GM21390 (cell line): Measurements from ENCODE around the gene ABHD12.

ENCODE experiments used
- ATAC-seq: cut with Tn5 transposase; IDR thresholded peaks from one replicate; pipeline ENCODE4 v1.9.1; 2021; ENCODE audit not compliant: unreplicated experiment

The ABHD12 gene

GRCh38 chr20:25258828-25259227 is 131.8 kb downstream of the ABHD12 start:
- no peak for ATAC-seq

GRCh38 chr20:25258476-25258805 is 132.2 kb downstream of the ABHD12 start:
- no peak for ATAC-seq

DNA sequence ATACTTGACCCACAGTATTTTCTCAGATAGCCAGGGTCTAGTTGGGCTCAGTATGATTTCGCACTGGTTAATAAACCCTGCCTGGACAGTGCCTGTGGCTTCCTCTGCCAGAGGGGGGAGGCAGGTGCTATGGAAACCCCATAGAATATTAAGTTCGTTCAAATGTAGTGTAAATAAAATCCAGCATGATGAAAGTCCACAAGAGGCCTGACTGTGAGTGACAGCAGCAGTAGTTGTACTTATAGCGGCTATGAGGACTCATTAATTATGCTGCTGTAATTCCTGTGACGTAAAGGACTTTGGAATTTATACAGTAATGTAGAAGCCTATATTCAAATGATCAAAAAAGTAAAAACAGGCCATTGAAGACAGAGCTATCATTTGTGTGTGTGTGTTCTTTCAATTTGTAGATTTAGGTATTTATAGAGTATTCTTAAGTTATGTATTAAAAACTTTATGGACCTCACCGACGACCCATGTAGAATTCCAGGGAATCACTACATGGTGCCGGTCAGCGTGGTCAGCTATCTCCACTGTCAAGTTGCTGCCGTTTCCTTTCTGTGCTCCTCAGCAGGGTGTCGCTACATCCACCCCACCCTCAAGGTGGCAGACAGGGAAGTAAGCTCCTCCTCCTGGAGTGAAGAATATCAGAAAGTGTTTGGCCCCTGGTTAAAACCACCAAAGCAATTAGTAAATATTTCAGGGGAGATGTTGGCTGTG is 132.7 kb downstream of the ABHD12 start:
- ATAC-seq = no peak

- no peak for ATAC-seq
Observed at GRCh38 chr20:25257130-25257529, 133.5 kb downstream of the ABHD12 start.

- ATAC-seq = no peak
Observed at GRCh38 chr20:25256226-25256859, 134.3 kb downstream of the ABHD12 start.

GRCh38 chr20:25254986-25255680 is 135.5 kb downstream of the ABHD12 start:
- ATAC-seq = no peak

DNA sequence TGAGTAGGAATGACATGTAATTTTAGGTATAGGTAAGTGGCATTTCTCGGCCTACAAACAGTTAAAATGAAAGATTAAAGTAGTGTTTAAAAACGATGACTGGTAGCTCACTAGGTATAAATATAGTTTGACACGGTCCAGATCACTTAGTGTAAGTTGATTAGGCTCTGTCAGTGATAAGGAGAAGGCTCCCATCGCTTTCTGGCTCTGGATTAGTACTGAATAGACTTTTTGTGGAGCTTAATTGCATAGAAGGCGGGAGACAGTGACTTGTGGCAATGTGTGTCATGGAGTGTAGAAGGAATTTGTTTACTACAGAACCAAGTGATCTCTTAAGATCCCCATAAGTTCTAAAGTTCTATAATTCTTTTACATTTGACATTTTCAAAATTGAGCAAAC is 136.1 kb downstream of the ABHD12 start:
- ATAC-seq = no peak

DNA sequence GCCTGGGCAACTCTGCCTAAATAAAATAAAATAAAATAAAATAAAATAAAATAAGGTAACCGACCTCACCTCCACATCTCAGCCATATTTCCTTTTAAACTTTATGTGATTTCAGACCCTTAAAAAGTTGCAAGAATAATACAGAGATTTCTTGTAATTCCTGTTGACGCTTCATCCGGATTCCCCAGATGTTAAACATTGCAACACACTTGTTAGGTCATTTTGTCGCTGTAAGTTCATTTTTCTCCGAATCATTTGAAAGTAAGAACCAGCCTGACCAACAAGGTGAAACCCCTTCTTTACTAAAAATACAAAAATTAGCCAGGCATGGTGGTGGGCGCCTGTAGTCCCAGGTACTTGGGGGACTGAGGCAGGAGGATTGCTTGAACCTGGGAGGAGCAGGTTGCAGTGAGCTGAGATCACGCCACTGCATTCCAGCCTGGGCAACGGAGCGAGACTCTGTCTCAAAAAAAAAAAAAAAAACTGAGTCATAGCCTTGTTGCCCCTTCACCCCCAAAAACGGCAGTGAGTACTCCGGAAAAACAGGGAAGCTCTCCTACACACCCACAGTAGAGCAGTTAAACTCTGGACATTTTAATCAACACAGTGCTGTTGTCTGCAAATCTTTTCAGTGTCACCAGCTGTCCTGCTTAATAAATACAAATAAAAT is 136.9 kb downstream of the ABHD12 start:
- no peak for ATAC-seq

- no peak for ATAC-seq
Observed at GRCh38 chr20:25252686-25253421, 137.8 kb downstream of the ABHD12 start.

DNA sequence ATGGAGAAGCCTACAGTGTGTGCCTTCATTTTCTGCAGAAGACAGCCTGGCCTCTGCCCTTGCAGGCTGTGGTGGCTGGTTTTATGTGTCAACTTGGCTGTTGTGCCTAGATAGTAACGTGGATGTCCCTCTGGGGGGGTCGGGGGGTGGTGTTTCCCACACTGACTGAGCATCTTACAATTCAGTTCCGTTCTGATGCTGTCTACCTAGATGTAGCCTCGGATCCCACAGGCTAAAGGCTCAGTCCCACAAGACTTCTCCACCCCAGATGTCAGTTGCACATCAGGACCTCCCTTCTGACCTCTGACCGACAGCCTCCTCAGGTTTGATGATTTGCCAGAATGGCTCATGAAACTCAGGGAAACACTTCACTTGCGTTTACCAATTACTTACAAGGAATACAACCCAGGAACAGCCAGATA is 138.4 kb downstream of the ABHD12 start:
- no peak for ATAC-seq

- ATAC-seq = no peak
Observed at GRCh38 chr20:25251558-25251957, 139.1 kb downstream of the ABHD12 start.

- ATAC-seq = no peak
Observed at GRCh38 chr20:25251019-25251418, 139.6 kb downstream of the ABHD12 start.

DNA sequence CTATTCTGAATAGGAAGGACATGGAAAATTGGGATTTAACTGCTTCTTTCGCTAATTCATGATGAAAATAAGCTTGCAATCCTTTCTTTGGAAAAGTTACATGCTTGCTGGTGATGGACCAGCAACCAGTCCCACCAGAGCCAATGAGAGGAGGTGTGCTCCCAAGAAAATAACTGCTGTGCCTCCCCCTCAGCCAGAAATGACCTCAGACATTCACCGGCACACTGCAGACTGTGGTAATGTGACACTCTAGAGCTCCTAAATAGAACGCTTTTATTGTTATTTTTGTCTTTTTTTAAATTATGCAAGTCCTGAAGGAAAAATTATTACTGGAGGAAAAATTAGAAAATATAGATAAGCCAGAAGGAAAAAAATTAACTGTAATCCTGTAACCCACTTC is 140.1 kb downstream of the ABHD12 start:
- ATAC-seq = no peak
